GM12891 (cell line): ENCODE results near the gene ADAMTS18.

Experiments
- PAX5 ChIP-seq: IDR thresholded peaks from 2 replicates; pipeline ENCODE4 v1.6.1; 2011; ENCODE audit warnings: low read length, moderate library complexity, mild to moderate bottlenecking; ENCODE audit not compliant: insufficient read depth, severe bottlenecking
- POLR2A ChIP-seq: IDR thresholded peaks from 2 replicates; pipeline ENCODE4 v1.6.1; 2011; ENCODE audit warnings: low read depth, low read length, control low read depth
- POLR2AphosphoS5 ChIP-seq: IDR thresholded peaks from 2 replicates; pipeline ENCODE4 v1.6.1; 2011; ENCODE audit warnings: low read depth, low read length, control low read depth
- TAF1 ChIP-seq: IDR thresholded peaks from 2 replicates; pipeline ENCODE4 v1.6.1; 2011; ENCODE audit warnings: low read depth, low read length, control low read depth

DNA sequence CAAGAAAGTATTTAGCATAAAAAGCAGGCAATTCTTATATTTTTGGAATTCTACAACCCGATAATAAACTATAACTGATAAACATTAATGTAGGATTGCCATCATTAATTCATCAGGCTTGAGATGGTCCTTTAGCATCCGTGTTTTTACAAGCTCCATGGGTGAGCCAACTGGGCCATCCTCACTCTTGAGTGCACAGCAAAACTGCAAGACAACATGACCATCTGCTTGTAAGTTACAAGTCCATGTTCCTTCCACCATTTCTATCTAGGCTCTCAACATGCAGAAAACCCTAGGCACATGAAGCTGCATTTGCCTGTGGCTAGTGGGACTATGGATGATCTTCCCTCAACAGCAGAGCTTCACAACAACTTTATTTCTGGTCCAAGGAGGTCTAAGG lies 40.1 kb downstream of the ADAMTS18 start:
- TF ChIP-seq POLR2A: no peak
- TF ChIP-seq POLR2AphosphoS5: no peak
- TF ChIP-seq TAF1: no peak
- TF ChIP-seq PAX5: no peak
